HL-60 (cell line): ENCODE results near the gene C6orf136.

ENCODE experiments used
- GABPA ChIP-seq: IDR thresholded peaks from 2 replicates; pipeline ENCODE4 v1.6.1; 2012; ENCODE audit warnings: low read depth
- POLR2AphosphoS5 ChIP-seq: IDR thresholded peaks from 2 replicates; pipeline ENCODE4 v1.6.1; 2012; ENCODE audit warnings: low read depth
- SPI1 ChIP-seq: IDR thresholded peaks from 2 replicates; pipeline ENCODE4 v1.6.1; 2012; ENCODE audit warnings: low read depth, mild to moderate bottlenecking, borderline replicate concordance
- TF ChIP-seq, protein P1 (sequence below): IDR thresholded peaks from one replicate; pipeline ENCODE4 v1.5.1; 2011; ENCODE audit warnings: low read length, control low read depth, inconsistent platforms; ENCODE audit not compliant: insufficient read depth
- TF ChIP-seq, protein P2 (sequence below): IDR thresholded peaks from 2 replicates; pipeline ENCODE4 v1.6.1; 2012; ENCODE audit warnings: low read depth; ENCODE audit not compliant: insufficient replicate concordance

DNA sequence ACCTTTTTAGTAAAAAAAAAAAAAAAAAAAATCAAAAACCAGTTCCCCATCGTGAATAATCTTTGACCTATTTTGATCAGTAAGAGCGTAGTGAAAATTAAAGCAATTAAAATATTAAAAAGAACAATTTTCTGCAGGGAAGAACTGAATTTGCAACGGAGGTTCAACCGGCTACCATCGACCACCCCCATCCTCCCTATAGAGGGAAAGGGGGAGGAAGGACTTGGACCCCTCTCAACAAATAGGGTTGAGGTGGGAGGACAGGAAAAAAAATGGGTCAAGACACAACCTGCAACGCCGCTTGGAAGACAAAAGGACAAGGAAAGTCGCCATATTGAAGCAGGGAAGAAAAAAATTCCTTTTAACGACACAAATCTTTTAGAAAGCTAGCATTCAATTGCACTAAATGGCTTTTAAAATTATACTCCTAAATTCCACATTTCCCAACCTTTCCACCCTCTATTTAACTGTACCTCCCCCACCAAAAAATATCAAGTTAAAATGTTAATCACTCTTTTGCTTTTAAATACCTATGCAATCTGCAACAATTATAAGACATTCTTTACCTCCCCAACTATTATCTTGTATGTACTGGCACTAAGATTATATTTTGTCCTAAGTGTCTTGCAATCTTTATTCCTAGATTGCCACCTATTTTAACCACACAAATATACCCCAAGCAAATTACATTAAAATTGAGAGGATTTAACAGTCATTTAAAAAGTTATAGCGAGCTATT lies 31.5 kb upstream of the C6orf136 start:
- TF ChIP-seq, protein P1, sequence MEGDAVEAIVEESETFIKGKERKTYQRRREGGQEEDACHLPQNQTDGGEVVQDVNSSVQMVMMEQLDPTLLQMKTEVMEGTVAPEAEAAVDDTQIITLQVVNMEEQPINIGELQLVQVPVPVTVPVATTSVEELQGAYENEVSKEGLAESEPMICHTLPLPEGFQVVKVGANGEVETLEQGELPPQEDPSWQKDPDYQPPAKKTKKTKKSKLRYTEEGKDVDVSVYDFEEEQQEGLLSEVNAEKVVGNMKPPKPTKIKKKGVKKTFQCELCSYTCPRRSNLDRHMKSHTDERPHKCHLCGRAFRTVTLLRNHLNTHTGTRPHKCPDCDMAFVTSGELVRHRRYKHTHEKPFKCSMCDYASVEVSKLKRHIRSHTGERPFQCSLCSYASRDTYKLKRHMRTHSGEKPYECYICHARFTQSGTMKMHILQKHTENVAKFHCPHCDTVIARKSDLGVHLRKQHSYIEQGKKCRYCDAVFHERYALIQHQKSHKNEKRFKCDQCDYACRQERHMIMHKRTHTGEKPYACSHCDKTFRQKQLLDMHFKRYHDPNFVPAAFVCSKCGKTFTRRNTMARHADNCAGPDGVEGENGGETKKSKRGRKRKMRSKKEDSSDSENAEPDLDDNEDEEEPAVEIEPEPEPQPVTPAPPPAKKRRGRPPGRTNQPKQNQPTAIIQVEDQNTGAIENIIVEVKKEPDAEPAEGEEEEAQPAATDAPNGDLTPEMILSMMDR = no peak
- TF ChIP-seq POLR2AphosphoS5 (peak; percentile 50), SPI1 (no peak), GABPA (no peak)
- TF ChIP-seq, protein P2, sequence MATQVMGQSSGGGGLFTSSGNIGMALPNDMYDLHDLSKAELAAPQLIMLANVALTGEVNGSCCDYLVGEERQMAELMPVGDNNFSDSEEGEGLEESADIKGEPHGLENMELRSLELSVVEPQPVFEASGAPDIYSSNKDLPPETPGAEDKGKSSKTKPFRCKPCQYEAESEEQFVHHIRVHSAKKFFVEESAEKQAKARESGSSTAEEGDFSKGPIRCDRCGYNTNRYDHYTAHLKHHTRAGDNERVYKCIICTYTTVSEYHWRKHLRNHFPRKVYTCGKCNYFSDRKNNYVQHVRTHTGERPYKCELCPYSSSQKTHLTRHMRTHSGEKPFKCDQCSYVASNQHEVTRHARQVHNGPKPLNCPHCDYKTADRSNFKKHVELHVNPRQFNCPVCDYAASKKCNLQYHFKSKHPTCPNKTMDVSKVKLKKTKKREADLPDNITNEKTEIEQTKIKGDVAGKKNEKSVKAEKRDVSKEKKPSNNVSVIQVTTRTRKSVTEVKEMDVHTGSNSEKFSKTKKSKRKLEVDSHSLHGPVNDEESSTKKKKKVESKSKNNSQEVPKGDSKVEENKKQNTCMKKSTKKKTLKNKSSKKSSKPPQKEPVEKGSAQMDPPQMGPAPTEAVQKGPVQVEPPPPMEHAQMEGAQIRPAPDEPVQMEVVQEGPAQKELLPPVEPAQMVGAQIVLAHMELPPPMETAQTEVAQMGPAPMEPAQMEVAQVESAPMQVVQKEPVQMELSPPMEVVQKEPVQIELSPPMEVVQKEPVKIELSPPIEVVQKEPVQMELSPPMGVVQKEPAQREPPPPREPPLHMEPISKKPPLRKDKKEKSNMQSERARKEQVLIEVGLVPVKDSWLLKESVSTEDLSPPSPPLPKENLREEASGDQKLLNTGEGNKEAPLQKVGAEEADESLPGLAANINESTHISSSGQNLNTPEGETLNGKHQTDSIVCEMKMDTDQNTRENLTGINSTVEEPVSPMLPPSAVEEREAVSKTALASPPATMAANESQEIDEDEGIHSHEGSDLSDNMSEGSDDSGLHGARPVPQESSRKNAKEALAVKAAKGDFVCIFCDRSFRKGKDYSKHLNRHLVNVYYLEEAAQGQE = peak; percentile 3
